HG02571 (cell line): ENCODE data around the gene SLCO2A1.

Source experiments
- ATAC-seq: cut with Tn5 transposase; IDR thresholded peaks from one replicate; pipeline ENCODE4 v1.9.1; 2021; ENCODE audit warnings: mild to moderate bottlenecking, moderate library complexity; ENCODE audit not compliant: unreplicated experiment

The SLCO2A1 gene

DNA sequence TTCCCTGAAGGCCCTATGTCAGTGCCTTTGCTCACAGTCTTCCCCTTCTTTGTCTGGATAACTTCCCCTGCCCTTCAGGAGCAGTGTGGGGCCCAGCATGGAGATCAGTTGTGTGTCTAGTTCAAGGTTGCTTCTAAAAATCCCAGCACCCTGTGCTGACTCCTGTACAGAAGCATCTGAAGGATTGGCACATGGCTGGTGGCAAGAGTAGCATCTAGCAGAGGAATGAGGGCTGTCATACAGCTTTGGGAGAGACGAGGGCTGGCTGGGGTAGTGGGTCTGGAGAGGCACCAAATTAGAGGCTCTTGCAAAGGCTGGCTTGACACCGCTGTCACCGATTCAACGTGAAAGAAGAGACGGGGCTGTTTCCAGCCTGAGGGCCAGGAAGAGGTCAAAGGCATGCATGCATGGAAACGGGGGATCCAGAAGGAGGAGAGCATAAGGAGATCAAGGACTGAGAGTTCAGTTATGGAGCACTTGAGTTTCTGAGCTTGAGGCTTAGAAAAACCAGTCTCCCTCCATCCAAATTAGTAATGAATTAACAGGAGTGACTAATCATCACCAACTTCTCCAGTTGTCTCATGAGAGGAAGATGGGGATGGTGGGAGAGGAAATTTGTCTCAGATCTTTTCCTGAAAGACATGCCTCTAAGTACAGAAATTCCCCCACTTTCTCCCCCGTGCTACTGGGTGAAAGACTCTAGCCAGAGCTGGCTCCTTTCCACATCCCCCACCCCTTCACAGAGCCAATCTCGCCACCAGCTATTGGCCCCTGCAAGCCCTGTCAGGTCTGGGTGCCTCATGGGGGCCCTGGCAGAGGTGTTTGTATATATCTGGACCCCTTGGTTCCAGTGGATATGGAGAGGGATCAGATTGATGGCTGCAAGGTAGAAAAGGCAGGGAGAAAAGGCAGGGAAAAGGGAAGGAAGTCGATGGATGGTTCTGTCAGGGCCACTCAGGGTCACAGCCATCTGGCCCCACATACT is 45.9 kb downstream of the SLCO2A1 start:
- no peak for ATAC-seq

DNA sequence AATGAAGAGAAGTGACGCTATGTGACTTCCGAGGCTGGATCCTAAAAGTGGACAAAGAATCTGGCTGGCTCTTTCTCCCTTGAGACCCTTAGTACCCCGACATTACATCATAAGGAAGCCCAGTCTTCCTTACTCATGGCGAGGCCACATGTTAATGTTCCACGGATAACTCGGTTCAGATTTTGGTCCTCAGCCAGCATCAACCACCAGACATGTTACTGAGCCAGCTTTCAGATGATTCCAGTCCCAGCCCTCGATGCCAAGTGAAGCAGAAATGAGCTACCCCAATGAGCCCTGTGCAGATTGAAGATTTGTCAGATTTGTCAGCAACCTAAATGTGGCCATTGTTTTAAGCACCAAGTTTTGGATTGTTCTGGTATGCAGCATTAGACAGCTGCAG is 46.6 kb downstream of the SLCO2A1 start:
- ATAC-seq: no peak

DNA sequence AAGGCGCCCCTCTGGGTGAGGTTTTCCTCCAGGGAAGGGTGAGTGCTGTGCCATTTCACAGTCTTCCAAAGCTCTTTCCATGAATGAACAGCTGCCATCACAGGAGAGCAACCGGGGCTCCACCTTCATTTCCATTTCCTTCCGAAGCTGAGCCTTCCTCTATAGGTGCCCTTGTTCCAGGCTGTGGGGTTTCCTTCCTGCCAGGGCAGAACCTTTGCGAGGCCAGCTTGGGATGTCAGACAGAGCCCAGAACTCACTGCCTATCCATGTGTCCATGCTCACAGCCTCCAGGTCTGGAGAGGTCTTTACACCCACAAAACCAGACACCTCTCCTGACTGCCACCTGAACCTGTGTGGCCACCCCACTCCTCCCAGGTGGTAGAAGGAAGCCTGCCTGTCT is 49.2 kb downstream of the SLCO2A1 start:
- ATAC-seq: no peak

DNA sequence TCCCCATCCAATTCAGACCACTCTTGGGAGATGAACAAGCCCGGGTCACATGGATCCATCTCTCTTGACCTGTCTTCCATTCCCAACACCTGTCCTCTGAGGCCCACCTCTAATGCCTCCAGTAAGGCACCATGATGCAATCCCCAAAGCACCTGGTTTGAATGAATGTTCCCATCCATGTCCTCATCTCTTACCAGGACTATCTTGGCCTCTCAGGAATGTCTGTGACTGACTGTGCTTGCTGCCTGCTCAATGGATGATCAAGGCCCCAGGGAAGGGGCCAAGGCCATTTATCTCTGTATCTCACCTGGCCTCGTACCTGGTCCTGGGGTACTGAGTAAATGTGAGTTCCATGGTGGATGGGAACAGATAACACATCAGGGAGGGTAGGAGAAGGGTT is 49.7 kb downstream of the SLCO2A1 start:
- ATAC-seq: no peak

DNA sequence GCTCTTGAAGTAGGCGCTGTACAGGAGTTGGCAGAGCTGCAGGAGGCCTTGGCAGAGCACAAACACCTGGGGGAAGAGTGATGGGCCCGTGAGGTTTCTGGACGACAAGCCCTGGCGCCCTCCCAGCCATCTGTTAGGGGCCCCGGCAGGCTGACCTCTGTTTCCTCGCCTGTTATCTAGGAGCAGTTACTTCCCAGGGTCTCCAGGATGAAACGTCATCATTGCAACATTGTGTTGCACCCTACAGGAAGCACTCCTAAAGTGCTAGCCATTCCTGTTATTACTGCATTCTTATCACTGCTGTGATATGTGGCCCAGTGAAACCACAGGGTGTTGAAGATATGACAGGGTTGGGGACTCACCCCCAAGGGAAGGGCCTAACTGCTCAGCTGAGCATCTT is 50.2 kb downstream of the SLCO2A1 start:
- no peak for ATAC-seq

- ATAC-seq: no peak
These were observed 52.2 kb downstream of the SLCO2A1 start for GRCh38 chr3:133977568-133977967.

GRCh38 chr3:133973249-133973980 is 56.3 kb downstream of the SLCO2A1 start:
- no peak for ATAC-seq

DNA sequence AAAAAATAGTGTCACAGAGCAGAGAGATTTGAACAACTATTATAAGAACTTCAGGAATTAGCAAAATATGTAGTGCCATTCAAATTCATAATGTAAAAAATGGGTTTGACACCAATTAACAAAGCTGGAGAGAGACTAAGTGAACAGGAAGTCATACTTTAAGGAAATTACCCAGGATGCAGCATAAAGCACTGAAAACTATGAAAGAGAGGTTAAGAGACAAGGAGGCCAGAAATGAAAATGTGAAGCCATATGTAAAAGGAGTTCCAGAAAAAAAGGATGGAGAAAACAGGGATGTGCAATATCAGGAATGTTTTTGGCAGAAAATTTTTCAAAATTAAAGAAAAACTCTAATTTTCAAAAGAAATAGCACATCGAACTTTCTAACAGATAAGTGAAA is 57.6 kb downstream of the SLCO2A1 start:
- no peak for ATAC-seq

DNA sequence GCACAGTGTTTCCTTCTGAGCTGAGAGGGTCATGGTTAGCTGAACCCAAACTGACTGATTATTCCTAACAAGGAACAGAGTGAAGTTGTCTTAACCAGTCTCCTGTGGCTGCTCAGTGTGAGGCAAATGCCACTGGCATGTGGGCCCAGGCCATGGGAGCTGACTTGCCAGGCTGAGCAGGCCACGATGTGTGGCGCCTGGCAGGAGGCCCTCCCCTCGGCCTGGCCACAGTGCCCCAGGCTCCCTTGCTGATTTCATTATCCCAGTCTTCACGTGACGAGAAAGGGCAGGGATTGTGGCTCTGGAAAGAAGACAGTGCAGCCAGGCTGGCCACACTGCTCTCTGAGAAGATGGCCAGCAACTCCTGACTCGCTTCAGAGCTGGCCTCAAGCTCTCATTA is 58.8 kb downstream of the SLCO2A1 start:
- no peak for ATAC-seq

- no peak for ATAC-seq
These were observed 59.4 kb downstream of the SLCO2A1 start for GRCh38 chr3:133970339-133970738.

- no peak for ATAC-seq
These were observed 61.5 kb downstream of the SLCO2A1 start for GRCh38 chr3:133967992-133968892.

DNA sequence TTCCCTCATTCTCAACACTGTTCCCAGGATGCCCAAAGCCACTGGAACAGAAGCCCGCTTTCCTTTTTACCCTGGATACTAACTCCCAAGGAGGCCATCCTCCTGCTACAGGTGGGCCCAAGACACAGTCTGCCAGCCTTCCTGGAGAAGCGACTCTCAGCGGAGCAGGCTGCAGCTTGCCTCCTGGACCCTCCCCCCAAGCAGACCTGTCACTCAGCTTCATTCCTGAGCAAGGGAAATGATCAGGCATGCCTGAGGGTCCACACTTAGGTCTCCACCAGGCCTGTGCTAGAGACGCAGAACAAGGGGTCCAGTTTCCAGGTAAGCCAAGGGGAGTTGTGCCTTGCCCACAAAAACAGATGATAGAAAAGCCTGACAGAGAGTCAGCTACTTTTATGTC is 62.8 kb downstream of the SLCO2A1 start:
- ATAC-seq: no peak

DNA sequence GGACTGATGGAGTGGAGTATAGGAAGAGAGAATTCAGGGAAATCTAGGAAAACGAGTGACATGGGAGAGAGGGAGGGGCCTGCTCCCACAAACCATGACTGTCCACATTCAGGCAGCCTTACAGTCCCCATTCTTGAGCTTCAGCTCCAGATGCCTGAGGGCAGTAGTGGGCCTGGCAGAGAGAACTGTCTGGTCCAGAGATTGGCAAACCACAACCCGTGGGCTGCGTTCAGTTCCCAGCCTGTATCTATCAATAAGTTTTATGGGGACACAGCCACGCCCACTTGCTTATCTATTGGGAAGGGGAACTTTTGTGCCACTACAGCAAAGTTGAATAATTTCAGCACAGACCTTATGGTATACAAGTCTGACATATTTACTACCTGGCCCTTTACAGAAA is 63.8 kb downstream of the SLCO2A1 start:
- no peak for ATAC-seq

GRCh38 chr3:133965013-133965570 is 64.6 kb downstream of the SLCO2A1 start:
- ATAC-seq: no peak

- no peak for ATAC-seq
These were observed 65.2 kb downstream of the SLCO2A1 start for GRCh38 chr3:133964547-133964946.

DNA sequence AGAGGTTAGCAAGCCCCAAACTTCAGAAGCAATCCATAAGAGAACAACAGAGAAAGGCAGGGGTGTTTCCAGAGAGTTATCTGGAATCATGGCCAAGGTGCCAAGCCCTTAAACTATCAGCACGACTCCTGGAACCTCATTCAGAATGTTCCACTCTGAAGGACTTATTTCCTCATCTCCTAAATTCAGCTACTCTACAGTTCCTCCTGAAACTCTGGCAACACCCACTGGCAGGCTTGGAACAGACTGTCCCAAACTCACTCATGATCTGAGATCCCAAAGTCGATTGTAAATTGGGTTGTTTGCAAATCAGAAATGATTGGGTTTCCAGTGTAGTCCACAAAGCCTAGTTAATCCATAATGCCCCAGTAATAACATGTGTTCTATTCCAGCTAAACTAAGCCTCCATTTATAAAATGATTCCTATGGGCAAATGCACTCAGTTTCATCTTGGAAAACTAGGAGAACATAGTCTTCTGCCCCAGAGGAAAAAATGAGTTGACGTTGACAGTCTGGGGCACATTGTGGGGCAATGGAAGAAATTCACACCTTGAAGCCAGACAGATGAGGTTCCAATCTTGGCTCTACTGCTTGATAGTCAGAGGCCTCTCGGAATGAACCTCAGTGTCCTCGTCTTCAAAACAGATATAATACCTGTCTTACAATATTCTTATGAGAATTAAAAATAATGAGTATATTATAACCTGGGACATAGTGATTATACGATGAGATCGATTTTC is 65.9 kb downstream of the SLCO2A1 start:
- ATAC-seq: no peak

- no peak for ATAC-seq
These were observed 66.9 kb downstream of the SLCO2A1 start for GRCh38 chr3:133962849-133963248.

DNA sequence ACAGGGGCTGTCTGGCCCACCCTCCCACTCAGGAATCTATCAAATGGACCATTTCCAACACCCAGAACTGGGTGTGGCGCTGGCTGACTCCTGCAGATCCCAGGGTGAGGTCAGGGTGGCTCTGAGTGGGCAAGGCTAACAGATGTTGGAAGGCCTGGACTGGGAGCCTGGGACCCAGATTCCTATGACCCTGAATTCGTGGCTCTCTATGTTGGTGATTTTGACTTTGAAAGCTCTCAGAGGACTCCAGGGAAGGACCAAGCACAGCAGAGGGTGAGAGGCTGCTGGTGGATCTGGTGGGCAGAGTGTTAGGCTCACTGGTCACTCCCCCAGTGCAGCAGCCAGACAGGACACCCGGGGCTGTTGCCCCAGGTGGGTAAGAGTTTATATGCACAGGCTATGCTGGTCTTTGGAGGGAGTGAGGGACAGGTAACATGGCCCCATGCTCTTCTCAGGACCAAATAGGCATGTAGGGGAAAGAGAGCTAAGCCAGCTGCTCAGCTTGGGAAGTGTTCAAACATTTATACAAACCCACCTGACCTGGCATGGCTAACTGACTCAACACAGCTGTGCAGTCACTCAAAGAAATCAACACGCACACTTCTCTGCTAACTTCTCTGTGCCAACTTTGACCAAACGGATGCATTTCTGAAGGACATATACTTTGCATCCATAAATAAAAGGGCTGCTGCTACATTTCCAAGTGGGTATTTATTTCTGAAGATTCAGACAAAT is 71.5 kb downstream of the SLCO2A1 start:
- ATAC-seq: no peak

DNA sequence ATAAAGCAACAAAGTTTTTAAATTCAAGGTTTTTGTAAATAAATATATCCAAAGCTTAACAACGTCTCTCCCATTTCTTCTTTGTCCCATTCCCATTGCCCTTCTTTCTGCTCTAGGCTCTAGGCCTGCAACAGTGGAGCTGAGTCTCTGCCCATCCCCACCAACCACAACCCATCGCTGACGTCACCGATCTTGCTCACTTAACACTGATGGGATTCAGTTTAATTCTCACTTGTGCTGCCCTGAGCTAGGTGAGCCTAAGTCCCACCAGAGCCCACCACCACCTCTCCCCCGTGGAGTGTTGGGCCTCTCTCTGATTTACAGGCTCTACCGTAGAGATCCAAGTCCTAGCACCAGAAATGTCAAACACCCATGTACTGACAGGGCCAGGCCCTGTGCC is 72.7 kb downstream of the SLCO2A1 start:
- no peak for ATAC-seq
